ENCODE data around the gene TCF7L2. TPM values are rescaled to one million over a fixed set of nuclear protein-coding genes. Genes with fewer than 3 reads are reported as not detected.

The TCF7L2 gene
- total RNA-seq, 2 experiments from 2014 or later, result 2.0 to 2.1 TPM

- Mint-ChIP-seq H3K27ac (no peak overlapping the region), H3K4me3 (no peak overlapping the region), H3K27me3 (ENCODE audit: low read depth) (peaks cover 53% of the 10 kb centered on the region), H3K36me3 (ENCODE audit: low read depth) (no peaks in the 10 kb centered on the region), H3K9me3 (no peaks in the 10 kb centered on the region), H3K4me1 (ENCODE audit: low read depth) (peaks cover 21% of the 10 kb centered on the region)
- intact Hi-C loops (cut with micrococcal nuclease), result no loop called here
- CTCF ChIA-PET, result no interaction called here
- no peak for DNase-seq
Observed at GRCh38 chr10:112959207-112959838, 9.3 kb downstream of the TCF7L2 start.

- H3K4me3 Mint-ChIP-seq, result no peak overlapping the region
- DNase-seq, result no peak
- H3K36me3 Mint-ChIP-seq (ENCODE audit: low read depth), result no peaks in the 10 kb centered on the region
- H3K27me3 Mint-ChIP-seq (ENCODE audit: low read depth), result peaks cover 53% of the 10 kb centered on the region
- no peaks in the 10 kb centered on the region for H3K9me3 Mint-ChIP-seq
- intact Hi-C loops (cut with micrococcal nuclease), result no loop called here
- H3K27ac Mint-ChIP-seq, result no peak overlapping the region
- peaks cover 21% of the 10 kb centered on the region for H3K4me1 Mint-ChIP-seq (ENCODE audit: low read depth)
- CTCF ChIA-PET, result no interaction called here
Observed at GRCh38 chr10:112960151-112960681, 10.2 kb downstream of the TCF7L2 start.

GRCh38 chr10:112961609-112962008 lies 11.6 kb downstream of the TCF7L2 start:
- Mint-ChIP-seq H3K27me3 (ENCODE audit: low read depth) (peaks cover 42% of the 10 kb centered on the region), H3K4me3 (no peak overlapping the region), H3K4me1 (ENCODE audit: low read depth) (peaks cover 12% of the 10 kb centered on the region), H3K36me3 (ENCODE audit: low read depth) (no peaks in the 10 kb centered on the region), H3K27ac (no peak overlapping the region), H3K9me3 (no peaks in the 10 kb centered on the region)
- intact Hi-C loops (cut with micrococcal nuclease), result no loop called here
- no peak for DNase-seq
- CTCF ChIA-PET, result interaction anchor here (0.6 kb wide), 1 partner anchor 489 kb away, joined by 3 read pairs; no protein-coding TSS in a partner anchor

GRCh38 chr10:112962343-112962742 lies 12.3 kb downstream of the TCF7L2 start:
- intact Hi-C loops (cut with micrococcal nuclease), result no loop called here
- Mint-ChIP-seq H3K27ac (no peak overlapping the region), H3K4me1 (ENCODE audit: low read depth) (peaks cover 12% of the 10 kb centered on the region), H3K36me3 (ENCODE audit: low read depth) (no peaks in the 10 kb centered on the region), H3K4me3 (no peak overlapping the region), H3K9me3 (no peaks in the 10 kb centered on the region), H3K27me3 (ENCODE audit: low read depth) (peaks cover 40% of the 10 kb centered on the region)
- CTCF ChIA-PET, result no interaction called here
- DNase-seq, result no peak

GRCh38 chr10:112963835-112964234 lies 13.8 kb downstream of the TCF7L2 start:
- H3K4me3 Mint-ChIP-seq, result no peak overlapping the region
- H3K4me1 Mint-ChIP-seq (ENCODE audit: low read depth), result peaks cover 11% of the 10 kb centered on the region
- H3K36me3 Mint-ChIP-seq (ENCODE audit: low read depth), result no peaks in the 10 kb centered on the region
- CTCF ChIA-PET, result no interaction called here
- no peak overlapping the region for H3K27ac Mint-ChIP-seq
- H3K27me3 Mint-ChIP-seq (ENCODE audit: low read depth), result peaks cover 29% of the 10 kb centered on the region
- DNase-seq, result no peak
- no peaks in the 10 kb centered on the region for H3K9me3 Mint-ChIP-seq
- intact Hi-C loops (cut with micrococcal nuclease), result no loop called here

GRCh38 chr10:112964482-112964881 lies 14.4 kb downstream of the TCF7L2 start:
- Mint-ChIP-seq H3K27me3 (ENCODE audit: low read depth) (peaks cover 32% of the 10 kb centered on the region), H3K36me3 (ENCODE audit: low read depth) (no peaks in the 10 kb centered on the region), H3K27ac (no peak overlapping the region), H3K4me3 (no peak overlapping the region), H3K9me3 (no peaks in the 10 kb centered on the region), H3K4me1 (ENCODE audit: low read depth) (peaks cover 5% of the 10 kb centered on the region)
- no peak for DNase-seq
- CTCF ChIA-PET, result no interaction called here
- intact Hi-C loops (cut with micrococcal nuclease), result no loop called here

- no peak for DNase-seq
- H3K27me3 Mint-ChIP-seq (ENCODE audit: low read depth), result peaks cover 30% of the 10 kb centered on the region
- no peak overlapping the region for H3K4me3 Mint-ChIP-seq
- peaks cover 1% of the 10 kb centered on the region for H3K4me1 Mint-ChIP-seq (ENCODE audit: low read depth)
- intact Hi-C loops (cut with micrococcal nuclease), result no loop called here
- H3K9me3 Mint-ChIP-seq, result no peaks in the 10 kb centered on the region
- H3K36me3 Mint-ChIP-seq (ENCODE audit: low read depth), result no peaks in the 10 kb centered on the region
- no peak overlapping the region for H3K27ac Mint-ChIP-seq
- CTCF ChIA-PET, result no interaction called here
Observed at GRCh38 chr10:112966194-112966855, 16.3 kb downstream of the TCF7L2 start.

- H3K9me3 Mint-ChIP-seq, result no peaks in the 10 kb centered on the region
- CTCF ChIA-PET, result interaction anchor here (0.5 kb wide), 1 partner anchor 267 kb away, joined by 3 read pairs; no protein-coding TSS in a partner anchor
- H3K4me3 Mint-ChIP-seq, result no peak overlapping the region
- DNase-seq, result no peak
- H3K4me1 Mint-ChIP-seq (ENCODE audit: low read depth), result no peaks in the 10 kb centered on the region
- intact Hi-C loops (cut with micrococcal nuclease), result no loop called here
- H3K36me3 Mint-ChIP-seq (ENCODE audit: low read depth), result no peaks in the 10 kb centered on the region
- H3K27me3 Mint-ChIP-seq (ENCODE audit: low read depth), result peaks cover 27% of the 10 kb centered on the region
- H3K27ac Mint-ChIP-seq, result no peak overlapping the region
Observed at GRCh38 chr10:112967200-112967599, 17.2 kb downstream of the TCF7L2 start.

GRCh38 chr10:112969131-112969530 lies 19.1 kb downstream of the TCF7L2 start:
- Mint-ChIP-seq H3K4me1 (ENCODE audit: low read depth) (no peaks in the 10 kb centered on the region), H3K36me3 (ENCODE audit: low read depth) (no peaks in the 10 kb centered on the region), H3K4me3 (no peak overlapping the region), H3K27me3 (ENCODE audit: low read depth) (peaks cover 28% of the 10 kb centered on the region), H3K27ac (no peak overlapping the region), H3K9me3 (no peaks in the 10 kb centered on the region)
- DNase-seq, result no peak
- CTCF ChIA-PET, result no interaction called here
- intact Hi-C loops (cut with micrococcal nuclease), result no loop called here

- CTCF ChIA-PET, result no interaction called here
- no peaks in the 10 kb centered on the region for H3K9me3 Mint-ChIP-seq
- intact Hi-C loops (cut with micrococcal nuclease), result no loop called here
Observed at GRCh38 chr10:112969542-112969941, 19.5 kb downstream of the TCF7L2 start.

GRCh38 chr10:112970021-112970420 lies 20.0 kb downstream of the TCF7L2 start:
- peaks cover 23% of the 10 kb centered on the region for H3K27me3 Mint-ChIP-seq (ENCODE audit: low read depth)
- CTCF ChIA-PET, result no interaction called here

More at GRCh38 chr10:112969542-112969941, 19.5 kb downstream of the TCF7L2 start:
- no peak overlapping the region for H3K27ac Mint-ChIP-seq
- peaks cover 24% of the 10 kb centered on the region for H3K27me3 Mint-ChIP-seq (ENCODE audit: low read depth)
- no peaks in the 10 kb centered on the region for H3K36me3 Mint-ChIP-seq (ENCODE audit: low read depth)
- no peaks in the 10 kb centered on the region for H3K4me1 Mint-ChIP-seq (ENCODE audit: low read depth)
- no peak overlapping the region for H3K4me3 Mint-ChIP-seq
- no peak for DNase-seq

GRCh38 chr10:112972606-112973005 lies 22.6 kb downstream of the TCF7L2 start:
- no peaks in the 10 kb centered on the region for H3K4me1 Mint-ChIP-seq (ENCODE audit: low read depth)
- H3K27me3 Mint-ChIP-seq (ENCODE audit: low read depth), result peaks cover 40% of the 10 kb centered on the region
- no peaks in the 10 kb centered on the region for H3K36me3 Mint-ChIP-seq (ENCODE audit: low read depth)
- no peaks in the 10 kb centered on the region for H3K9me3 Mint-ChIP-seq
- H3K4me3 Mint-ChIP-seq, result no peak overlapping the region
- no peak for DNase-seq
- CTCF ChIA-PET, result interaction anchor here (0.7 kb wide), 1 partner anchor 42 kb away, joined by 3 read pairs; no protein-coding TSS in a partner anchor
- intact Hi-C loops (cut with micrococcal nuclease), result no loop called here
- no peak overlapping the region for H3K27ac Mint-ChIP-seq

More at GRCh38 chr10:112970021-112970420, 20.0 kb downstream of the TCF7L2 start:
- H3K9me3 Mint-ChIP-seq, result no peaks in the 10 kb centered on the region
- no peak for DNase-seq
- intact Hi-C loops (cut with micrococcal nuclease), result no loop called here
- no peak overlapping the region for H3K4me3 Mint-ChIP-seq
- no peak overlapping the region for H3K27ac Mint-ChIP-seq
- no peaks in the 10 kb centered on the region for H3K36me3 Mint-ChIP-seq (ENCODE audit: low read depth)
- no peaks in the 10 kb centered on the region for H3K4me1 Mint-ChIP-seq (ENCODE audit: low read depth)

- CTCF ChIA-PET, result interaction anchor here (0.7 kb wide), 1 partner anchor 43 kb away, joined by 3 read pairs; no protein-coding TSS in a partner anchor
- H3K9me3 Mint-ChIP-seq, result no peaks in the 10 kb centered on the region
- no peaks in the 10 kb centered on the region for H3K36me3 Mint-ChIP-seq (ENCODE audit: low read depth)
- H3K27me3 Mint-ChIP-seq (ENCODE audit: low read depth), result peaks cover 44% of the 10 kb centered on the region
- H3K4me3 Mint-ChIP-seq, result no peak overlapping the region
- no peaks in the 10 kb centered on the region for H3K4me1 Mint-ChIP-seq (ENCODE audit: low read depth)
- intact Hi-C loops (cut with micrococcal nuclease), result no loop called here
- DNase-seq, result no peak
- H3K27ac Mint-ChIP-seq, result no peak overlapping the region
Observed at GRCh38 chr10:112973046-112973445, 23.0 kb downstream of the TCF7L2 start.

Data from activated naive CD4-positive, alpha-beta T cell treated with anti-CD3 and anti-CD28 coated beads for 36 hours (primary cell).